Adrenal gland (tissue), 5 donors: ENCODE results near the gene FAM174A.

Source experiments
- POLR2A ChIP-seq, 2 donors: fragments of 450-650 bp; IDR thresholded peaks; one replicate each; pipeline ENCODE4 v1.6.1; 2017; ENCODE audit warnings: antibody characterized with exemption in 2 of 2, mild to moderate bottlenecking in 2 of 2, moderate library complexity in 1 of 2
- TF ChIP-seq, protein P1 (sequence below), 6 experiments: fragments of 450-650 bp in 4 of 6; fragments of 200-600 bp in 2 of 6; sonication (generic) in 1 of 6; IDR thresholded peaks; 1 replicate in 5 of 6; 2 replicates in 1 of 6; pipeline versions ENCODE4 v1.5.1 to v1.8.0; 2016 to 2021; ENCODE audit warnings: antibody characterized with exemption in 6 of 6, mild to moderate bottlenecking in 2 of 6, moderate library complexity in 1 of 6
- donor health status: DM: no; HTN: no; CAD: no.

- TF ChIP-seq, protein P1, sequence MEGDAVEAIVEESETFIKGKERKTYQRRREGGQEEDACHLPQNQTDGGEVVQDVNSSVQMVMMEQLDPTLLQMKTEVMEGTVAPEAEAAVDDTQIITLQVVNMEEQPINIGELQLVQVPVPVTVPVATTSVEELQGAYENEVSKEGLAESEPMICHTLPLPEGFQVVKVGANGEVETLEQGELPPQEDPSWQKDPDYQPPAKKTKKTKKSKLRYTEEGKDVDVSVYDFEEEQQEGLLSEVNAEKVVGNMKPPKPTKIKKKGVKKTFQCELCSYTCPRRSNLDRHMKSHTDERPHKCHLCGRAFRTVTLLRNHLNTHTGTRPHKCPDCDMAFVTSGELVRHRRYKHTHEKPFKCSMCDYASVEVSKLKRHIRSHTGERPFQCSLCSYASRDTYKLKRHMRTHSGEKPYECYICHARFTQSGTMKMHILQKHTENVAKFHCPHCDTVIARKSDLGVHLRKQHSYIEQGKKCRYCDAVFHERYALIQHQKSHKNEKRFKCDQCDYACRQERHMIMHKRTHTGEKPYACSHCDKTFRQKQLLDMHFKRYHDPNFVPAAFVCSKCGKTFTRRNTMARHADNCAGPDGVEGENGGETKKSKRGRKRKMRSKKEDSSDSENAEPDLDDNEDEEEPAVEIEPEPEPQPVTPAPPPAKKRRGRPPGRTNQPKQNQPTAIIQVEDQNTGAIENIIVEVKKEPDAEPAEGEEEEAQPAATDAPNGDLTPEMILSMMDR (IDR thresholded peaks at IDR 0.05) = no peak
- no peak for TF ChIP-seq POLR2A (IDR thresholded peaks at IDR 0.05)
These were observed 42.3 kb downstream of the FAM174A start for GRCh38 chr5:100577506-100577905.
